Suprapubic skin (tissue), 4 donors: ENCODE data around the gene NTM.

Source experiments
- POLR2A ChIP-seq, 2 donors: fragments of 450-650 bp; IDR thresholded peaks; one replicate each; pipeline ENCODE4 v1.6.1; 2017; ENCODE audit warnings: antibody characterized with exemption in 2 of 2, mild to moderate bottlenecking in 2 of 2, moderate library complexity in 2 of 2
- POLR2AphosphoS5 ChIP-seq, 3 donors: sonication (generic); formaldehyde crosslinking; IDR thresholded peaks; one replicate each; pipeline ENCODE4 v1.6.1; 2017; ENCODE audit warnings: antibody characterized with exemption in 3 of 3
- TF ChIP-seq, protein P1 (sequence below), 2 donors: fragments of 200-600 bp in 1 of 2; fragments of 450-650 bp in 1 of 2; sonication (generic) in 1 of 2; IDR thresholded peaks; one replicate each; pipeline ENCODE4 v1.5.1; 2016 to 2019; ENCODE audit warnings: antibody characterized with exemption in 2 of 2, mild to moderate bottlenecking in 1 of 2, moderate library complexity in 1 of 2

DNA sequence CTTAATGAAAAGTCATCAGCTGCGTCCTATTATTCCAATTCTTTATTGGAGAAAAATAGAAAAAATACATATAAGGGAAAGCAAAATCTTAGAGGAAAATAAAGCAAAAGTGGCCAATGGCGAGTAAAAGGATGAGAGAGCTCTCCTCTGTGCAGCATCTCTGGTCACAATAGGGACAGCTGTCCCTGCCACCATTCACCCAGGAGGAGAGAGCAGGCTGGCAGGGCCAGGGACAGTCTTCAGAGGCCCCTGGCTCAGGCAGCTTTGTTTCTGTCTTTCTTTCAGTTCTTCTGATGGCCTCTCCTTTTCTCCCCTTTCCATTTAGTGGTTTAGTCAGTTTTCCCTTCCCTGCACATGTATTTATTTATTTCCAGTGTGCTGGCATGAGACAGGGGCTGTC is 941.3 kb downstream of the NTM start:
- TF ChIP-seq, protein P1, sequence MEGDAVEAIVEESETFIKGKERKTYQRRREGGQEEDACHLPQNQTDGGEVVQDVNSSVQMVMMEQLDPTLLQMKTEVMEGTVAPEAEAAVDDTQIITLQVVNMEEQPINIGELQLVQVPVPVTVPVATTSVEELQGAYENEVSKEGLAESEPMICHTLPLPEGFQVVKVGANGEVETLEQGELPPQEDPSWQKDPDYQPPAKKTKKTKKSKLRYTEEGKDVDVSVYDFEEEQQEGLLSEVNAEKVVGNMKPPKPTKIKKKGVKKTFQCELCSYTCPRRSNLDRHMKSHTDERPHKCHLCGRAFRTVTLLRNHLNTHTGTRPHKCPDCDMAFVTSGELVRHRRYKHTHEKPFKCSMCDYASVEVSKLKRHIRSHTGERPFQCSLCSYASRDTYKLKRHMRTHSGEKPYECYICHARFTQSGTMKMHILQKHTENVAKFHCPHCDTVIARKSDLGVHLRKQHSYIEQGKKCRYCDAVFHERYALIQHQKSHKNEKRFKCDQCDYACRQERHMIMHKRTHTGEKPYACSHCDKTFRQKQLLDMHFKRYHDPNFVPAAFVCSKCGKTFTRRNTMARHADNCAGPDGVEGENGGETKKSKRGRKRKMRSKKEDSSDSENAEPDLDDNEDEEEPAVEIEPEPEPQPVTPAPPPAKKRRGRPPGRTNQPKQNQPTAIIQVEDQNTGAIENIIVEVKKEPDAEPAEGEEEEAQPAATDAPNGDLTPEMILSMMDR (IDR thresholded peaks at IDR 0.05): no peak
- TF ChIP-seq POLR2A (IDR thresholded peaks at IDR 0.05): no peak
- TF ChIP-seq POLR2AphosphoS5 (IDR thresholded peaks at IDR 0.05): no peak
